GM10248 (cell line): ENCODE measurements around the gene SLN.
A peak's percentile ranks its signal among the peaks of the same experiment; 100 is the strongest.

Experiments used
- CTCF ChIA-PET: fragments of 300-600 bp; sonication (Branson Sonifier 250); formaldehyde crosslinking; extraction: SDS; loops from one replicate; lab custom pipeline; 2021; ENCODE audit warnings: antibody characterized with exemption; lab: Yijun Ruan, JAX
- POLR2A ChIA-PET: fragments of 350-650 bp; sonication (Branson Sonifier 250); formaldehyde crosslinking; extraction: SDS; loops from one replicate; lab custom pipeline; 2020; ENCODE audit warnings: antibody characterized with exemption; lab: Yijun Ruan, JAX
- DNase-seq: peaks from one replicate; pipeline ENCODE4 v3.0.0; 2012; ENCODE audit errors: extremely low spot score
- CTCF ChIP-seq: IDR thresholded peaks from 2 replicates; pipeline ENCODE4 v1.5.1; 2012; ENCODE audit warnings: mild to moderate bottlenecking, low read depth; ENCODE audit errors: extremely low read depth, missing control alignments, control extremely low read depth

SLN gene

GRCh38 chr11:107740271-107740670 is 28.4 kb upstream of the SLN start:
- ChIA-PET POLR2A (no interaction called here), CTCF (interaction anchor here (0.7 to 6.3 kb wide), 25 partner anchors 9 to 190 kb away, joined by 3 to 46 read pairs (median 4); partner anchors contain the start of gene ALKBH8)
- DNase-seq, result no peak
- no peak for TF ChIP-seq CTCF

GRCh38 chr11:107736546-107736945 is 24.7 kb upstream of the SLN start:
- ChIA-PET CTCF (no interaction called here), POLR2A (no interaction called here)
- no peak for DNase-seq
- no peak for TF ChIP-seq CTCF

- ChIA-PET POLR2A (no interaction called here), CTCF (interaction anchor here (4.0 kb wide), 1 partner anchor 9 kb away, joined by 37 read pairs; no protein-coding TSS in a partner anchor)
- DNase-seq, result no peak
- TF ChIP-seq CTCF, result no peak
Observed at GRCh38 chr11:107733518-107733917, 21.7 kb upstream of the SLN start.

GRCh38 chr11:107732689-107733051 is 20.8 kb upstream of the SLN start:
- DNase-seq, result no peak
- TF ChIP-seq CTCF, result no peak
- POLR2A ChIA-PET, result no interaction called here
- CTCF ChIA-PET, result interaction anchor here (0.9 to 4.0 kb wide), 6 partner anchors 10 to 184 kb away, joined by 3 to 37 read pairs (median 4); no protein-coding TSS in a partner anchor

- DNase-seq, result peak; percentile 19
- no peak for TF ChIP-seq CTCF
- ChIA-PET CTCF (interaction anchor here (0.9 to 4.0 kb wide), 7 partner anchors 10 to 185 kb away, joined by 3 to 37 read pairs (median 4); no protein-coding TSS in a partner anchor), POLR2A (no interaction called here)
Observed at GRCh38 chr11:107731941-107732688, 20.3 kb upstream of the SLN start.

GRCh38 chr11:107722662-107723061 is 10.8 kb upstream of the SLN start:
- no peak for DNase-seq
- TF ChIP-seq CTCF, result no peak
- ChIA-PET CTCF (interaction anchor here (1.4 kb wide), 1 partner anchor 18 kb away, joined by 3 read pairs; no protein-coding TSS in a partner anchor), POLR2A (no interaction called here)
